Activated naive CD8-positive, alpha-beta T cell treated with anti-CD3 and anti-CD28 coated beads, Interleukin-2, amount 50 U/mL, for 24 hours (primary cell): ENCODE results near the gene KCNIP2.

Experiments used
- ATAC-seq: fragments of 150-1000 bp; cut with Tn5 transposase; one replicate; pipeline ENCODE4 v1.10.0; 2021
- DNase-seq: peaks from one replicate; pipeline ENCODE4 v3.0.0; 2021
- H3K27ac Mint-ChIP-seq: one replicate; pipeline ENCODE4 v1.8.0; 2021; ENCODE audit warnings: mild to moderate bottlenecking, mixed read lengths
- H3K27me3 Mint-ChIP-seq: one replicate; pipeline ENCODE4 v1.8.0; 2021; ENCODE audit warnings: mixed read lengths
- H3K36me3 Mint-ChIP-seq: one replicate; pipeline ENCODE4 v1.8.0; 2021; ENCODE audit warnings: low read depth, mixed read lengths
- H3K4me1 Mint-ChIP-seq: one replicate; pipeline ENCODE4 v1.8.0; 2021; ENCODE audit warnings: mixed read lengths
- H3K4me3 Mint-ChIP-seq: one replicate; pipeline ENCODE4 v1.8.0; 2021; ENCODE audit warnings: mild to moderate bottlenecking, moderate library complexity, mixed read lengths
- H3K9me3 Mint-ChIP-seq: one replicate; pipeline ENCODE4 v1.8.0; 2021; ENCODE audit warnings: mixed read lengths

The KCNIP2 gene

DNA sequence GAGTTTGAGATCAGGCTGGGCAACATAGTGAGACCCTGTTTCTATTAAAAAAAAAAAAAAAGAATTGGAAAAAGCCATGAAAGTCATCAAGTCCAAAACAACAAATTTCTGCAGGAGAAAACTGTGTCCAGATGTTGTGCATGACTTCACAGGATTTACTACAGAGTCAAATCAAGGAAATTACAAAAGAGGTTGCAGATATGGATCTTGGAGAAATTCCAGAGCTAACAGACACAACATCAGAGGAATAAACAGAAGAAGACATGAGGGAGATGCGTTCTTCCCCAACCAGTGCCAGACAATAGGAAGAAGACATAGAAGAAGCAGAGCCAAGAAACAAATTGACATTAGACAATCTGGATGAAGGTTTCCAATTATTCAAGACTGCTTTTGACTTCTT is 24.3 kb upstream of the KCNIP2 start:
- Mint-ChIP-seq H3K4me1 (no peaks in the 10 kb centered on the region), H3K27ac (no peak overlapping the region), H3K36me3 (peaks cover 18% of the 10 kb centered on the region), H3K9me3 (no peaks in the 10 kb centered on the region), H3K27me3 (no peaks in the 10 kb centered on the region), H3K4me3 (no peak overlapping the region)
- no peak for ATAC-seq
- no peak for DNase-seq

- Mint-ChIP-seq H3K4me1 (no peaks in the 10 kb centered on the region), H3K27me3 (no peaks in the 10 kb centered on the region), H3K4me3 (no peak overlapping the region), H3K36me3 (peaks cover 24% of the 10 kb centered on the region), H3K9me3 (peaks cover 10% of the 10 kb centered on the region), H3K27ac (no peak overlapping the region)
- ATAC-seq: no peak
- no peak for DNase-seq
Measured at GRCh38 chr10:101859530-101859929, 15.9 kb upstream of the KCNIP2 start.

GRCh38 chr10:101858723-101859500 is 15.3 kb upstream of the KCNIP2 start:
- ATAC-seq: no peak
- no peak for DNase-seq

GRCh38 chr10:101857802-101858476 is 14.3 kb upstream of the KCNIP2 start:
- H3K4me1 Mint-ChIP-seq: no peaks in the 10 kb centered on the region
- ATAC-seq (no peak), DNase-seq (no peak)
- H3K27me3 Mint-ChIP-seq: no peaks in the 10 kb centered on the region
- H3K4me3 Mint-ChIP-seq: no peak overlapping the region
- H3K27ac Mint-ChIP-seq: no peak overlapping the region
- peaks cover 10% of the 10 kb centered on the region for H3K9me3 Mint-ChIP-seq
- peaks cover 22% of the 10 kb centered on the region for H3K36me3 Mint-ChIP-seq

More at GRCh38 chr10:101858723-101859500, 15.3 kb upstream of the KCNIP2 start:
- no peak overlapping the region for H3K4me3 Mint-ChIP-seq
- H3K4me1 Mint-ChIP-seq: no peaks in the 10 kb centered on the region
- no peaks in the 10 kb centered on the region for H3K27me3 Mint-ChIP-seq
- peaks cover 10% of the 10 kb centered on the region for H3K9me3 Mint-ChIP-seq
- H3K27ac Mint-ChIP-seq: no peak overlapping the region
- peaks cover 24% of the 10 kb centered on the region for H3K36me3 Mint-ChIP-seq

DNA sequence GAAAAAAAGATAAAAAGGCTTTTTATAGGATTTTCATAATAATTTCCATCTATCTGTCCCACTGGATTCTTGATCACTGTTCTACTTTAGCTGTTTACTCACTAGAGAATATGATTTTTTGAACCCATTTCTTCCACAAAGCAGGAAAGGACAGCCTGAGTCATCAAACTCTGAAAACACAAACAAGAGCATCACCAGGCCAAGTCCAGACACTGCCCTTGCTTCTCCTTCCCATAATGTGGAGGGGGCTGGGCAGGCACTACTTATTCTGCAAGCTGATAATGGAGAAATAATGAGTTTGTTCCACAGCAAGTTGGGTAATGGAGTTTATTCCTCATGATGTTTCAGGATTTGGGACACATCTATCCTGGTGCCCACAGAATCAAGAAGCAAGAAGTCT is 13.0 kb upstream of the KCNIP2 start:
- no peak for DNase-seq
- H3K27ac Mint-ChIP-seq: no peak overlapping the region

DNA sequence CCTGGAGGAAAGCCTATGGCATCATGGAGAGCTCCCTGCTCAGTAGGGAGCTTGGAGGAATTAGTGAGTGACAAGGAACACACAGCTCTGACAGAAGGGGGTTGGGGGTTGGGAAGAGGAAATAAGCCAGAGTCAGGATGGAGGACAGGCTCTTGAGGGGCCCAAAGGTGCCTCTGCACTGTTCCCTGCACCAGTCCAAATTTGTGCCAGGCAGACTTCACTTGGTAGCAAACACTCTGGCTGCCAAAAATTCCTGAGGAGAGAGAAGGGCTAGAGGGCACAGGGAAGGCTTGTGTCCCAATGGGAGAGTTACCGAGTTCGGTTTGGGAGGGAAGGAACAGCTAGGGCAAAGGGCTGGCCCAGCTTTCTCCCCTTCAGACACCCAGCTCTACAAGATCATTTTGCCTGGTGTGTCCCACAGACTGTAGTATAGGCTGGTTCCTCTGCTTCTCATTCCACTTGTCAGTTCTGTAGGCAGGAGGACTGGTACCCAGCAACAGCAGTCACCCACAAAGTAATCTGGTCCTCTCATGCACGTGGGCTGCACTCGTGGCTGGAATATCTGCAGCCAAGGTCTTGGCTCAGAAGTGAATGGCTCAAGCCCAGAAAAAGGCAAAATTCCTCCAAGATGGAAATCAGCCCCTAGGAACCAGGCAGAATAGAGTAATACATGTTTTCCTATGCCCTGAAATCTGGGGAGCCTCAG is 8.0 kb upstream of the KCNIP2 start:
- ATAC-seq (no peak), DNase-seq (no peak)
- Mint-ChIP-seq H3K9me3 (no peaks in the 10 kb centered on the region), H3K27ac (no peak overlapping the region), H3K36me3 (no peaks in the 10 kb centered on the region), H3K27me3 (no peaks in the 10 kb centered on the region), H3K4me1 (no peaks in the 10 kb centered on the region), H3K4me3 (no peak overlapping the region)

More for the DNA sequence above, 13.0 kb upstream of the KCNIP2 start:
- ATAC-seq: no peak
- Mint-ChIP-seq H3K9me3 (peaks cover 10% of the 10 kb centered on the region), H3K4me3 (no peak overlapping the region), H3K4me1 (no peaks in the 10 kb centered on the region), H3K36me3 (peaks cover 19% of the 10 kb centered on the region), H3K27me3 (no peaks in the 10 kb centered on the region)

GRCh38 chr10:101850749-101851148 is 7.1 kb upstream of the KCNIP2 start:
- DNase-seq (no peak), ATAC-seq (no peak)
- Mint-ChIP-seq H3K9me3 (no peaks in the 10 kb centered on the region), H3K4me3 (no peak overlapping the region), H3K4me1 (no peaks in the 10 kb centered on the region), H3K36me3 (peaks cover 2% of the 10 kb centered on the region), H3K27ac (no peak overlapping the region), H3K27me3 (no peaks in the 10 kb centered on the region)

DNA sequence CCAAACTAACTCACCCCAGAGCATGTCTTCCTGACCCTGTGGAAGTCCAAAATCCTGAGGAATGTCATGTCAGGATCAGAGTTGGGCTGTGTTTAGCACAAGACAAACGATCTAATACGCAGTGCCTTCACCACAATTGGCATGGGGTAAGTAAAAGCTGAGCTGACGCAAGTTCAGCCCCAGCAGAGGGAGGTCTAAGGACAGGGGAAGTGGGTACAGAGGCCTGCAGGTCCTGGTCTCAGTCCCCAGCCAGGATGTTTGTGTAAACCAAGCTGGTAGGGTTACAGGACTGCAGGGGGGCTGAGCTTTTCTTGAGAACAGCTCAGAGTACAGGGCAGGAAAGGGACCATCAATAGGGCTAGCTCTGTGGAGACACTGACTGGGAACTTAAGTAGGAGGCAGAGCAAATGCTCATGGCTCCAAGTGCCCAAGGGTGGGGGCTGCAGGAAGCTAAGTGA is 5.3 kb upstream of the KCNIP2 start:
- Mint-ChIP-seq H3K9me3 (no peaks in the 10 kb centered on the region), H3K27me3 (peaks cover 3% of the 10 kb centered on the region), H3K4me1 (peaks cover 7% of the 10 kb centered on the region), H3K27ac (no peak overlapping the region), H3K36me3 (peaks cover 2% of the 10 kb centered on the region), H3K4me3 (no peak overlapping the region)
- DNase-seq (no peak), ATAC-seq (no peak)

DNA sequence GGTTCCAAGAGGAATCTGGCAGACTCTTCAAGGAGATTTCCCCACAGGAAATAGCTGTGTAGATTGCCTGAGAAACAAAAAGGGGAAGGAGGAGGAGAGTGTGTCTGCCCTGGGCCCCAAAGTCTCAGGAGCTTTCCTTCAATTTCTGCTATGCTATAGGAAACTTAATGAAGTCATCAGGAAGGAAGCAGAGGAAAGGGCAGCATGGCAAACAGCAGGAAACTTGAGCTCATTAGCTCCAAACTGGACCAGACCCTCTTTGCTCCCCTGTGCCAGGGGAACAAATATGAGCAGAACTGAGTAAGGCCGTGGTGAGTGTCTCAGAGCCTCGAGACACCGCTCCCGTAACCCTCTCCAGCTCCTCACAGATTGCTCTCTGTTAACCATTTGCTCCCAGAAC is 4.8 kb upstream of the KCNIP2 start:
- Mint-ChIP-seq H3K4me3 (no peak overlapping the region), H3K36me3 (peaks cover 2% of the 10 kb centered on the region), H3K9me3 (no peaks in the 10 kb centered on the region), H3K27ac (no peak overlapping the region), H3K4me1 (peaks cover 8% of the 10 kb centered on the region), H3K27me3 (peaks cover 3% of the 10 kb centered on the region)
- ATAC-seq (no peak), DNase-seq (no peak)

DNA sequence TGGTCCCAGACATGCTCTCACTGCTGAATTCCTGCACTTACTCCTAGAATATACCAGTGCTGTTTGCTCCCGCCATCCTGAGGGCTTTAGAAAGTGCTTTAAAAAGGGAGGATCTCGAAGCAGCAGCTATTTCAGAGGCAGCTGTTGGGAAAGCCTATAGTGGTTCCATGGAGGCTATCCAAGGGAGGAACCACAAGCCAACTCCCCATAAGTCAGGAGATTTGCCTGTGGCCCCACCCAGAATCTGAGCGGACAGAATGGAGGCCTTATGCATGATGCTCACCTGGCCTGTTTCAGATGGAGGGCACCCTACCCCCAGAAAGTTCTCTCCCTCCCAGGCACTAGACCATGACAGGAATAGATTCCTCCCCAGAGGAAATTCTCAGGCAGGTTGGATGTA is 2.3 kb upstream of the KCNIP2 start:
- H3K27ac Mint-ChIP-seq: no peak overlapping the region
- DNase-seq (no peak), ATAC-seq (no peak)
- peaks cover 2% of the 10 kb centered on the region for H3K36me3 Mint-ChIP-seq
- H3K4me3 Mint-ChIP-seq: no peak overlapping the region
- peaks cover 32% of the 10 kb centered on the region for H3K4me1 Mint-ChIP-seq
- H3K27me3 Mint-ChIP-seq: peaks cover 7% of the 10 kb centered on the region
- H3K9me3 Mint-ChIP-seq: no peaks in the 10 kb centered on the region

- Mint-ChIP-seq H3K36me3 (peaks cover 2% of the 10 kb centered on the region), H3K9me3 (no peaks in the 10 kb centered on the region), H3K27ac (no peak overlapping the region), H3K4me1 (peaks cover 48% of the 10 kb centered on the region), H3K27me3 (peaks cover 9% of the 10 kb centered on the region), H3K4me3 (peak overlapping the region; percentile 83)
- no peak for DNase-seq
- ATAC-seq: no peak
Measured at GRCh38 chr10:101841826-101842225, 1.8 kb downstream of the KCNIP2 start.

DNA sequence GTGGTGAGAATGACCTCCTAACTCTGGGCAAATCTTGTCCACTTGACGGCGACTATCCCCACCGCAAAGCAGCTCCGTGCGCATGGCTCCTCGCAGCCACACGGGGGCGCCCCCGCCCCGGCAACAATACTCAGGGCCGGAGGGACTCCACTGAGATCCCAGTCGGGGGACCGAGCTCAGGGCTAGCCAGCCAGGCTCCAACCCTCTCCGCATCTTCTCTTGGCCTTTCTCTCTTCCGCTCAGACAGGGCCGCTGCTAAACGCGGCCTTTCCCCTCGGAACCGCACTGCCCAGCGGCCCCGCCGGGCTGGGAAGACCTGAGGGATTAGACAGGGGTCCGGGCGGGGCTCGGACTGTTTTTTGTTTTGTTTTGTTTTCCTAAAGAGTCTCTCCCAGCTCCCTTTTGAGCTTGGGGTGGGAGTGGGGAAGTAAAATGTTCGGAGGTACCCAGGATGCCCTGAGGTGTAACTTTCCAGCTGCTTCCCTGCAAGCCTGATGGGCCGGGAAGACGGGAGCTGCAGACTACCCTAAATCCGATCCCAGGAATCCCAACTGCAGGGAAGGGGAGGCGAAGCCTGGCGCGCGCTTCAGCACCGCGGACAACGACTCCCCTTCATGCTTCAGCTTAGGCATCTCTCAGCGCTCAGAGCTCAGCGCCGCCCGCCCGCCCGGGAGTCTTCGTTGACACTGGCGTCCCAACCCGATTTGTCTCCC is 2.7 kb downstream of the KCNIP2 start:
- ATAC-seq: peak; percentile 76
- peak; percentile 85 for DNase-seq
- peaks cover 53% of the 10 kb centered on the region for H3K4me1 Mint-ChIP-seq
- peak overlapping the region; percentile 83 for H3K4me3 Mint-ChIP-seq
- no peaks in the 10 kb centered on the region for H3K9me3 Mint-ChIP-seq
- no peak overlapping the region for H3K27ac Mint-ChIP-seq
- H3K27me3 Mint-ChIP-seq: peaks cover 9% of the 10 kb centered on the region
- H3K36me3 Mint-ChIP-seq: peaks cover 1% of the 10 kb centered on the region

- no peak for ATAC-seq
- H3K4me3 Mint-ChIP-seq: peak overlapping the region; percentile 83
- no peaks in the 10 kb centered on the region for H3K36me3 Mint-ChIP-seq
- DNase-seq: no peak
- H3K27ac Mint-ChIP-seq: no peak overlapping the region
- H3K4me1 Mint-ChIP-seq: peaks cover 58% of the 10 kb centered on the region
- no peaks in the 10 kb centered on the region for H3K9me3 Mint-ChIP-seq
- H3K27me3 Mint-ChIP-seq: peaks cover 9% of the 10 kb centered on the region
Measured at GRCh38 chr10:101840102-101840684, 3.4 kb downstream of the KCNIP2 start.
